MM.1S (cell line): ENCODE data around the gene COL8A2.

ENCODE experiments used
- DNase-seq: peaks from one replicate; pipeline ENCODE4 v3.0.0-alpha.2; 2015
- H2AFZ ChIP-seq: fragments of 300-600 bp; sonication (generic); 2 replicates; pipeline ENCODE4 v1.6.0; 2016; ENCODE audit warnings: antibody characterized with exemption, low read length
- H3F3A ChIP-seq: fragments of 300-600 bp; sonication (generic); 2 replicates; pipeline ENCODE4 v1.6.1; 2016; ENCODE audit warnings: mild to moderate bottlenecking, antibody characterized with exemption, low read length, moderate library complexity, mixed read lengths; ENCODE audit not compliant: insufficient read depth
- H3K27ac ChIP-seq: fragments of 300-600 bp; sonication (generic); 2 replicates; pipeline ENCODE4 v1.5.1; 2016; ENCODE audit warnings: mild to moderate bottlenecking, low read length
- H3K27me3 ChIP-seq: fragments of 300-600 bp; sonication (generic); replicated peaks from 2 replicates; pipeline ENCODE4 v1.6.0; 2016; ENCODE audit warnings: low read length; ENCODE audit not compliant: insufficient read depth
- H3K36me3 ChIP-seq: fragments of 300-600 bp; sonication (generic); replicated peaks from 2 replicates; pipeline ENCODE4 v1.6.1; 2016; ENCODE audit warnings: mild to moderate bottlenecking, low read length, mixed read lengths; ENCODE audit not compliant: insufficient read depth
- H3K4me1 ChIP-seq: fragments of 300-600 bp; sonication (generic); 2 replicates; pipeline ENCODE4 v1.6.1; 2016; ENCODE audit warnings: low read length, mixed read lengths
- H3K4me2 ChIP-seq: fragments of 300-600 bp; sonication (generic); 2 replicates; pipeline ENCODE4 v1.6.0; 2016; ENCODE audit warnings: low read depth, low read length
- H3K4me3 ChIP-seq: fragments of 300-600 bp; sonication (generic); 2 replicates; pipeline ENCODE4 v1.5.1; 2016; ENCODE audit warnings: low read length, mixed read lengths
- H3K79me2 ChIP-seq: fragments of 300-600 bp; sonication (generic); 2 replicates; pipeline ENCODE4 v1.6.1; 2016; ENCODE audit warnings: mixed run types, low read length, mixed read lengths
- H3K9ac ChIP-seq: fragments of 300-600 bp; sonication (generic); 2 replicates; pipeline ENCODE4 v1.6.1; 2016; ENCODE audit warnings: low read length, mixed read lengths
- H3K9me2 ChIP-seq: fragments of 300-600 bp; sonication (generic); replicated peaks from 2 replicates; pipeline ENCODE4 v1.6.1; 2016; ENCODE audit warnings: mild to moderate bottlenecking, low read length, mixed read lengths; ENCODE audit not compliant: insufficient read depth
- H3K9me3 ChIP-seq: fragments of 300-600 bp; sonication (generic); replicated peaks from 2 replicates; pipeline ENCODE4 v1.6.1; 2016; ENCODE audit warnings: mild to moderate bottlenecking, low read length, mixed read lengths; ENCODE audit not compliant: insufficient read depth
- H4K20me1 ChIP-seq: fragments of 300-600 bp; sonication (generic); 2 replicates; pipeline ENCODE4 v1.6.1; 2016; ENCODE audit warnings: mild to moderate bottlenecking, low read length, moderate library complexity, mixed read lengths; ENCODE audit not compliant: insufficient read depth
- EZH2 ChIP-seq: fragments of 300-600 bp; sonication (generic); optimal IDR thresholded peaks from 2 replicates; pipeline ENCODE3; 2017; ENCODE audit warnings: low read depth, mild to moderate bottlenecking, antibody characterized with exemption, low read length, mixed read lengths
- EZH2phosphoT487 ChIP-seq: fragments of 300-600 bp; sonication (generic); IDR thresholded peaks from 2 replicates; pipeline ENCODE4 v1.6.1; 2018; ENCODE audit warnings: antibody characterized with exemption, low read length
- TF ChIP-seq, protein P1 (sequence below): fragments of 300-600 bp; sonication (generic); IDR thresholded peaks from 2 replicates; pipeline ENCODE4 v1.5.1; 2016; ENCODE audit warnings: antibody characterized with exemption, low read length, mixed read lengths

Gene COL8A2

DNA sequence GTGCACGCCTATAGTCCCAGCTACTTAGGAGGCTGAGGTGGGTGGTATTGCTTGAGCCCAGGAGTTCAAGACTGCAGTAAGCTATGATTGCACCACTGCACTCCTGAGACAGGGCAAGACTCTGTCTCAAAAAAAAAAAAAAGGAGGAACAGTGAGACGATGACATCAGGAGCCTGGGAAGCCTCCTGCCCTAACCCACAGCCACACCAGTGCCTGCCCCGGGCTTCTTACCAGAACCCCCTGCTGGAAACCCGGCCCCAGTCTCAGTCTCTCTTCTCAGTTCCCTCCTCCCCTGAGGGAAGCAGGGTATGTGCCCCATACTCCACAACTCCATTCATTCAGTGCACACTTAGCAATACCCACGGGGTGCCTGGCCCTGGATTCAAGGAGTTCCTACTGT, 9.1 kb downstream of the COL8A2 start:
- H3K4me2 ChIP-seq: no peak overlapping the region
- no peaks in the 10 kb centered on the region for H3F3A ChIP-seq
- no peaks in the 10 kb centered on the region for H3K4me1 ChIP-seq
- no peaks in the 10 kb centered on the region for H3K79me2 ChIP-seq
- no peaks in the 10 kb centered on the region for H4K20me1 ChIP-seq
- H3K9me3 ChIP-seq: no peaks in the 10 kb centered on the region
- DNase-seq: no peak
- no peak overlapping the region for H2AFZ ChIP-seq
- no peak overlapping the region for H3K27ac ChIP-seq
- H3K4me3 ChIP-seq: no peak overlapping the region
- no peaks in the 10 kb centered on the region for H3K9me2 ChIP-seq
- no peaks in the 10 kb centered on the region for H3K27me3 ChIP-seq
- no peak for TF ChIP-seq EZH2phosphoT487
- TF ChIP-seq, protein P1, sequence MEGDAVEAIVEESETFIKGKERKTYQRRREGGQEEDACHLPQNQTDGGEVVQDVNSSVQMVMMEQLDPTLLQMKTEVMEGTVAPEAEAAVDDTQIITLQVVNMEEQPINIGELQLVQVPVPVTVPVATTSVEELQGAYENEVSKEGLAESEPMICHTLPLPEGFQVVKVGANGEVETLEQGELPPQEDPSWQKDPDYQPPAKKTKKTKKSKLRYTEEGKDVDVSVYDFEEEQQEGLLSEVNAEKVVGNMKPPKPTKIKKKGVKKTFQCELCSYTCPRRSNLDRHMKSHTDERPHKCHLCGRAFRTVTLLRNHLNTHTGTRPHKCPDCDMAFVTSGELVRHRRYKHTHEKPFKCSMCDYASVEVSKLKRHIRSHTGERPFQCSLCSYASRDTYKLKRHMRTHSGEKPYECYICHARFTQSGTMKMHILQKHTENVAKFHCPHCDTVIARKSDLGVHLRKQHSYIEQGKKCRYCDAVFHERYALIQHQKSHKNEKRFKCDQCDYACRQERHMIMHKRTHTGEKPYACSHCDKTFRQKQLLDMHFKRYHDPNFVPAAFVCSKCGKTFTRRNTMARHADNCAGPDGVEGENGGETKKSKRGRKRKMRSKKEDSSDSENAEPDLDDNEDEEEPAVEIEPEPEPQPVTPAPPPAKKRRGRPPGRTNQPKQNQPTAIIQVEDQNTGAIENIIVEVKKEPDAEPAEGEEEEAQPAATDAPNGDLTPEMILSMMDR: no peak
- TF ChIP-seq EZH2: no peak
- H3K36me3 ChIP-seq: no peaks in the 10 kb centered on the region
- H3K9ac ChIP-seq: no peak overlapping the region

DNA sequence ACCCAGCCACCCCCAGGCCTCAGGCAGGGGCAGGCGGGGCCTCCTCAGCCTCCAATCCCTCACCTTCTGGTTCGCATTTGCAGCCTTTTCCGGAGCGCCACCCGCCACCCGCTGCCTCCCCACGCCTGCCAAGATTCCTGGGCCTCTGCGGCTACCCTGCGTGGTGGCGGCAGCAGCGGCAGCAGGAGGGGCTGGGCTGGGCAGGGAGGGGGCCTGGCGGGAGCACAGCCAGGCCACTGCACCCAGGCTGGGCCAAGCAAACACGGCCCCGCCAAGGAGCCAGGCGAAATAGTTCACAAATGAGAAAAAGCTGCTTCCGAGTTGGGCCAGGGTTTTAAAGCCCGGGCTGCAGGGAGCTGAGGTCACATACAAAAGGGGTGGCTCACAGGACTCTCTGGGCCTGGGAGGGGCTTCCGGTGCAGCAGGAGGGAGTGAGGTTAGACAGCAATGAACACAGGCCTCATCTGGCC, 9.8 kb downstream of the COL8A2 start:
- Histone ChIP-seq H3K27me3 (no peaks in the 10 kb centered on the region), H3K4me3 (no peak overlapping the region), H3K36me3 (no peaks in the 10 kb centered on the region), H3K4me2 (no peak overlapping the region), H3K4me1 (no peaks in the 10 kb centered on the region), H3K9me2 (no peaks in the 10 kb centered on the region), H3K9ac (no peak overlapping the region), H3K9me3 (no peaks in the 10 kb centered on the region), H2AFZ (no peak overlapping the region), H3F3A (no peaks in the 10 kb centered on the region), H3K27ac (no peak overlapping the region), H3K79me2 (no peaks in the 10 kb centered on the region), H4K20me1 (no peaks in the 10 kb centered on the region)
- TF ChIP-seq, protein P1: no peak
- TF ChIP-seq EZH2phosphoT487 (no peak), EZH2 (no peak)
- no peak for DNase-seq

DNA sequence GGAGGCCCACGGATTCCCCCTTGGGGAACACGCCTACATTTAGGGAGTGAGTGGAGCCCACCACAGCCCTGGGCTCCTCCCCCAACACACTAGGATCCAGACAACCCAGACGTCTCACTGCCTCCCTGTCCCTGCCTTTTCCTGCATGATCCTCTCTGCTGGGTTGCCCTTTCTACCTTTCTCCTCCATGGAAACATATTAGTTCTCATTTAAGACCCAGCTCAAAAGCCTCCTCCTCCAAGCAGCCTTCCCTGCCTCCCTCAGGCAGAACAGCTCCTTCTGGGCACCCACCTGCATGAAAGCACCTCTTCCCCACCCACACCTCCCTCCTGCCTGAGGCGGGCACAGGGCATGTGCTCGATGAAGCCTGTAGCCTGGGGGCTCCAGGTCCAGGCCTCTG, 10.7 kb downstream of the COL8A2 start:
- no peaks in the 10 kb centered on the region for H3K4me1 ChIP-seq
- H3K79me2 ChIP-seq: no peaks in the 10 kb centered on the region
- no peak overlapping the region for H3K4me2 ChIP-seq
- no peak overlapping the region for H3K27ac ChIP-seq
- no peak for DNase-seq
- TF ChIP-seq EZH2 (no peak), EZH2phosphoT487 (no peak)
- TF ChIP-seq, protein P1: no peak
- H3K36me3 ChIP-seq: no peaks in the 10 kb centered on the region
- no peak overlapping the region for H3K4me3 ChIP-seq
- no peak overlapping the region for H3K9ac ChIP-seq
- H3K27me3 ChIP-seq: no peaks in the 10 kb centered on the region
- H3K9me2 ChIP-seq: no peaks in the 10 kb centered on the region
- H4K20me1 ChIP-seq: no peaks in the 10 kb centered on the region
- no peaks in the 10 kb centered on the region for H3F3A ChIP-seq
- no peak overlapping the region for H2AFZ ChIP-seq
- H3K9me3 ChIP-seq: no peaks in the 10 kb centered on the region
